H1 (cell line): Measurements from ENCODE around the gene DNAH8.

Source experiments
- BACH1 ChIP-seq: IDR thresholded peaks from 2 replicates; pipeline ENCODE4 v1.6.1; 2012; ENCODE audit warnings: low read length, improper control_type of control experiment
- CEBPB ChIP-seq: IDR thresholded peaks from 2 replicates; pipeline ENCODE4 v1.6.1; 2012; ENCODE audit warnings: low read depth, low read length
- CHD2 ChIP-seq: IDR thresholded peaks from 2 replicates; pipeline ENCODE4 v1.6.1; 2012; ENCODE audit warnings: low read length, improper control_type of control experiment
- CTCF ChIP-seq, 3 experiments: IDR thresholded peaks; 1 replicate in 2 of 3; 2 replicates in 1 of 3; pipeline versions ENCODE4 v1.5.1 to v1.6.1; 2011; ENCODE audit warnings: low read length in 3 of 3, mild to moderate bottlenecking in 3 of 3, inconsistent platforms in 2 of 3, low read depth in 1 of 3, moderate library complexity in 1 of 3; ENCODE audit not compliant: insufficient read depth in 1 of 3; ENCODE audit errors: control extremely low read depth in 1 of 3
- EP300 ChIP-seq, 2 experiments: IDR thresholded peaks; 1 replicate in 1 of 2; 2 replicates in 1 of 2; pipeline ENCODE4 v1.6.1; 2011 to 2012; ENCODE audit warnings: low read depth in 2 of 2, low read length in 2 of 2, mild to moderate bottlenecking in 2 of 2, borderline replicate concordance in 1 of 2, inconsistent platforms in 1 of 2, moderate library complexity in 1 of 2
- EZH2 ChIP-seq: fragments of 200-600 bp; sonication (generic); IDR thresholded peaks from 2 replicates; pipeline ENCODE4 v1.7.1; 2012; ENCODE audit warnings: low read depth, mild to moderate bottlenecking, moderate library complexity, low read length, inconsistent platforms; ENCODE audit not compliant: severe bottlenecking
- POLR2A ChIP-seq, 2 experiments: IDR thresholded peaks; 1 replicate in 1 of 2; 2 replicates in 1 of 2; pipeline ENCODE4 v1.6.1; 2011; ENCODE audit warnings: low read depth in 2 of 2, low read length in 2 of 2, mild to moderate bottlenecking in 2 of 2; ENCODE audit errors: control extremely low read depth in 1 of 2

GRCh38 chr6:38985839-38986238, 270.7 kb downstream of the DNAH8 start:
- no peak for TF ChIP-seq EZH2
- no peak for TF ChIP-seq CTCF (IDR thresholded peaks at IDR 0.05; ENCODE audit: control extremely low read depth in 1 of 3, insufficient read depth in 1 of 3, low read depth in 1 of 3, low read length in 3 of 3)
- TF ChIP-seq CEBPB, result no peak
- TF ChIP-seq POLR2A (IDR thresholded peaks at IDR 0.05; ENCODE audit: control extremely low read depth in 1 of 2, low read depth in 2 of 2, low read length in 2 of 2), result no peak
- no peak for TF ChIP-seq CHD2
- TF ChIP-seq EP300 (IDR thresholded peaks at IDR 0.05; ENCODE audit: borderline replicate concordance in 1 of 2, low read depth in 2 of 2, low read length in 2 of 2), result no peak
- no peak for TF ChIP-seq BACH1
